Activated CD8-positive, alpha-beta memory T cell treated with anti-CD3 and anti-CD28 coated beads, Interleukin-2, amount 10 ng/mL, durations not matched to agents 7 days and 5 days (primary cell): ENCODE measurements around the gene TMEM213. TPM values are rescaled to one million over a fixed set of nuclear protein-coding genes. Genes with fewer than 3 reads are reported as not detected.

Experiments used
- ATAC-seq: fragments of 150-1000 bp; cut with Tn5 transposase; one replicate; pipeline ENCODE4 v1.10.0; 2021; ENCODE audit warnings: moderate library complexity
- CTCF ChIA-PET: fragments of 350-600 bp; sonication (Branson Sonifier 250); formaldehyde crosslinking; loops from one replicate; lab custom pipeline; 2021; ENCODE audit warnings: antibody characterized with exemption; lab: Charles Lee
- DNase-seq: peaks from one replicate; pipeline ENCODE4 v3.0.0-alpha.2; 2020
- H3K27ac Mint-ChIP-seq: one replicate; pipeline ENCODE4 v1.8.0; 2021; ENCODE audit warnings: mild to moderate bottlenecking, mixed read lengths
- H3K27me3 Mint-ChIP-seq: one replicate; pipeline ENCODE4 v1.8.0; 2021; ENCODE audit warnings: mixed read lengths
- H3K36me3 Mint-ChIP-seq: one replicate; pipeline ENCODE4 v1.8.0; 2021; ENCODE audit warnings: mild to moderate bottlenecking, mixed read lengths
- H3K4me1 Mint-ChIP-seq: one replicate; pipeline ENCODE4 v1.8.0; 2021; ENCODE audit warnings: mixed read lengths
- H3K4me3 Mint-ChIP-seq: one replicate; pipeline ENCODE4 v1.8.0; 2021; ENCODE audit warnings: mild to moderate bottlenecking, moderate library complexity, mixed read lengths
- H3K9me3 Mint-ChIP-seq: one replicate; pipeline ENCODE4 v1.8.0; 2022; ENCODE audit warnings: low read depth, mixed read lengths
- total RNA-seq, 2 experiments: library from RNA; stranded (reverse); gene quantifications; one replicate each; pipeline ENCODE4 v1.2.3, GENCODE V29; 2021

TMEM213 gene
- total RNA-seq, 2 experiments from 2014 or later = 0.06 TPM; not detected in 1

- H3K4me3 Mint-ChIP-seq = no peak overlapping the region
- DNase-seq (no peak), ATAC-seq (peak; percentile 20)
- H3K27ac Mint-ChIP-seq = no peak overlapping the region
- H3K27me3 Mint-ChIP-seq = peaks cover 30% of the 10 kb centered on the region
- CTCF ChIA-PET = no interaction called here
- peaks cover 18% of the 10 kb centered on the region for H3K4me1 Mint-ChIP-seq
- H3K36me3 Mint-ChIP-seq = peaks cover 1% of the 10 kb centered on the region
- H3K9me3 Mint-ChIP-seq = no peaks in the 10 kb centered on the region
These were observed 35.8 kb downstream of the TMEM213 start for GRCh38 chr7:138833596-138833995.

DNA sequence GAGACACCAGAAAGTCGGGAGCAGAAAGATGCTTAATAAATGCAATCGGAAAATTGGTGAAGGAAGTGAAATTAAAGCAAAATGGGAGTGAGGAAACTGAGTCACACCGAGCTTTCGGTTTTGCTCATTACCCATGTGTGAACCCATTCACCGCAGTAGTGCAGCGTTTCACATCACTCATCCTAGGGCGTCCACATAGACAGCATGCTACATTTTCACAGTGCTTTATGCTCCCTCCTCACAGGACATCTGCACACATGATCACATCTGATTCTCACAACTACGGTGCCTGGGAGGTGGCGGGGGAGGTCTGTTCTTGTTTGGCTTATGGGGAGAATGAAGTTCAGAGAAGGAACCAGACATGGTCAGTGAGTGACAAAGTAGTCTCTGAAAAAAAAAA is 36.8 kb downstream of the TMEM213 start:
- Mint-ChIP-seq H3K9me3 (no peaks in the 10 kb centered on the region), H3K4me3 (no peak overlapping the region), H3K27ac (no peak overlapping the region), H3K27me3 (peaks cover 34% of the 10 kb centered on the region), H3K36me3 (peaks cover 1% of the 10 kb centered on the region), H3K4me1 (peaks cover 18% of the 10 kb centered on the region)
- peak; percentile 60 for DNase-seq
- peak; percentile 65 for ATAC-seq
- CTCF ChIA-PET = no interaction called here

- ATAC-seq = peak; percentile 23
- peaks cover 33% of the 10 kb centered on the region for H3K27me3 Mint-ChIP-seq
- H3K9me3 Mint-ChIP-seq = no peaks in the 10 kb centered on the region
- CTCF ChIA-PET = no interaction called here
- H3K27ac Mint-ChIP-seq = no peak overlapping the region
- H3K36me3 Mint-ChIP-seq = peaks cover 1% of the 10 kb centered on the region
- H3K4me1 Mint-ChIP-seq = peaks cover 18% of the 10 kb centered on the region
- H3K4me3 Mint-ChIP-seq = no peak overlapping the region
- DNase-seq = no peak
These were observed 37.3 kb downstream of the TMEM213 start for GRCh38 chr7:138835087-138835486.

- CTCF ChIA-PET = no interaction called here
- Mint-ChIP-seq H3K4me3 (no peak overlapping the region), H3K4me1 (peaks cover 18% of the 10 kb centered on the region), H3K9me3 (no peaks in the 10 kb centered on the region), H3K36me3 (peaks cover 1% of the 10 kb centered on the region), H3K27me3 (peaks cover 24% of the 10 kb centered on the region), H3K27ac (no peak overlapping the region)
- DNase-seq (no peak), ATAC-seq (no peak)
These were observed 39.8 kb downstream of the TMEM213 start for GRCh38 chr7:138837627-138838026.

GRCh38 chr7:138838166-138838565 is 40.4 kb downstream of the TMEM213 start:
- ATAC-seq (no peak), DNase-seq (no peak)
- peaks cover 1% of the 10 kb centered on the region for H3K36me3 Mint-ChIP-seq
- peaks cover 20% of the 10 kb centered on the region for H3K27me3 Mint-ChIP-seq
- peaks cover 18% of the 10 kb centered on the region for H3K4me1 Mint-ChIP-seq
- H3K9me3 Mint-ChIP-seq = no peaks in the 10 kb centered on the region
- H3K27ac Mint-ChIP-seq = no peak overlapping the region
- CTCF ChIA-PET = no interaction called here
- H3K4me3 Mint-ChIP-seq = no peak overlapping the region

DNA sequence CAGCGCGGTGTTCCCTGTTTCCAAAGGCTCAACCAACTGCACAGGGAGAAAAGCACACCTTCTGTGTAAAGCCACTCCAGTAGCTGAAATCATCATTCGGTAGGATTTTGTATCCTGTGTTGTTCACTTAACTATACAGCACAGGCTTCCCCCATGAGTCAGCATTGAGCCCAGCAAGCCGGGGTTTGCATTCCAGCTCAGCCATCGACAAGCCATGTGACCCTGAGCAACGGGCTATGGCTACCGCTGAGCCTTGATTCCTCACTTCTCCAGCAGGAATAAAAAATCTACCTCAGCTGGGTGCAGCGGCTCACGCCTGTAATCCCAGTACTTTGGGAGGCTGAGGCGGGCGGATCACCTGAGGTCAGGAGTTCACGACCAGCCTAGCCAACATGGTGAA is 44.3 kb downstream of the TMEM213 start:
- Mint-ChIP-seq H3K36me3 (no peaks in the 10 kb centered on the region), H3K27me3 (peaks cover 15% of the 10 kb centered on the region), H3K9me3 (no peaks in the 10 kb centered on the region), H3K4me1 (no peaks in the 10 kb centered on the region), H3K27ac (no peak overlapping the region), H3K4me3 (no peak overlapping the region)
- CTCF ChIA-PET = no interaction called here
- ATAC-seq (no peak), DNase-seq (no peak)

DNA sequence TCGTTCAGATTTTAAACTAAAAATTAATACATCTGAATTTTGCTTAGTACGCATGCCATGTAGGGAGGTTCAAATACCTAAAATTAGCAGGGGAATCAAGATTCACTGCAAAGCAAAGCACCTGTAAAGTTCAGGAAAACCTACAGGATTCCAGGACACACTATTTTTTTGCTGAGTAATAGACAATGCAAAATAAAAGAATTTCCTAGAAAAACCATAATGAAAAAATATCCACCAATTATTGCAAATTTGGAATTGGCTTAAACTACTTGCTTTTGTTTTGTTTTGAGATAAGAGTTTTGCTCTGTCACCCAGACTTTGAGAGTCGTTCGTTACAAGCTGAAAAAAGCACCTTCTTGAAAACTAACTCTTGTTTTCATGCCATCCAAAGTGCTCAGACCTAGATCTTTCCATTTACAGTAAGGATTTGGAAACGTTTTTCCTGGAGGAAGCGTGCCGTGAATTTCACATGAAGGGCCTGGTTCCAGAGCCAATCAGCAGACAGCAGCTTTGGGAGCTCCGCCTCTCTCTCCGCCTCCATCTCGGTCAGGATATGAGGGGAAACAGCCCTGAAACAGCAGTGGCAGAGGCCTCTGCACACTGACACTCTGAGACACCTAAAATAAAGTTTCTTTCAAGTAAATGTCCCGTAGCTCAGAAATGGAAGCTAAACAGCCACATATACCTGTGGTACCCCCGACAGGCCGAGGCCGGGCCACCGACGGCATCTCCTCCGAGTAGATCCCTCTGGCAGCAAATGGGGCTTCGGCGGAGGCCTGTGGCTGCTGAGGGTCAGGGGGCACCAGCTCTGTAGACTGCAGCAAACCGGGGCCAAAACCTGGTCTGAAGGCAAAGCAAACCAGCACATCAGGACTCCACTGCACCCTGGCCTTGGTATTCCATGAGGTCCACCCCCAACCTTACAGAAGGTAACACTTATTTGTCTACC is 46.1 kb downstream of the TMEM213 start:
- Mint-ChIP-seq H3K4me1 (no peaks in the 10 kb centered on the region), H3K36me3 (no peaks in the 10 kb centered on the region), H3K4me3 (no peak overlapping the region), H3K27ac (no peak overlapping the region), H3K27me3 (peaks cover 25% of the 10 kb centered on the region), H3K9me3 (no peaks in the 10 kb centered on the region)
- DNase-seq (no peak), ATAC-seq (no peak)
- CTCF ChIA-PET = interaction anchor here (0.7 kb wide), 1 partner anchor 15 kb away, joined by 3 read pairs; no protein-coding TSS in a partner anchor

DNA sequence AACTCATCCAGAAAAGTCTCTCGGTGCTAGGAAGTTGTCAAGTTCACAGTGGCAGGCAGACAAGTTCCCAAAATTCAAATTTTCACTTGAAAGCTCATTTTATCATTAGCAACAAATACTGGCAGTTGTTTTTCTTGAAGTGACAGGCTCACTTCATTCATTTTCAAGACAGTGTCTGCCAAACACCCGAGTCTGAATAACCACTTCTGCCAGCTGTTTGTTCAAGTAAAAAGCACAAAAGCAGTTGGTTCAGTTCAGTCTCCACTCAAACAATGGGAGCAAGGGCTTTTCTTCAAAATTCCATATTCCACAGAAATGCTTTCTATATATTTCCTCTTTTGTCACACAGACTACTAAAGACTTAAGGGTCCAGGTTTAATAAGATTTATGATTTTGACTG is 47.9 kb downstream of the TMEM213 start:
- peaks cover 4% of the 10 kb centered on the region for H3K36me3 Mint-ChIP-seq
- no peaks in the 10 kb centered on the region for H3K9me3 Mint-ChIP-seq
- H3K27me3 Mint-ChIP-seq = peaks cover 17% of the 10 kb centered on the region
- DNase-seq (no peak), ATAC-seq (no peak)
- H3K27ac Mint-ChIP-seq = no peak overlapping the region
- CTCF ChIA-PET = interaction anchor here (1.0 kb wide), 1 partner anchor 107 kb away, joined by 3 read pairs; no protein-coding TSS in a partner anchor
- H3K4me3 Mint-ChIP-seq = no peak overlapping the region
- H3K4me1 Mint-ChIP-seq = no peaks in the 10 kb centered on the region

- ATAC-seq (no peak), DNase-seq (no peak)
- H3K27ac Mint-ChIP-seq = no peak overlapping the region
- no peaks in the 10 kb centered on the region for H3K9me3 Mint-ChIP-seq
- H3K36me3 Mint-ChIP-seq = peaks cover 4% of the 10 kb centered on the region
- H3K4me3 Mint-ChIP-seq = no peak overlapping the region
- H3K27me3 Mint-ChIP-seq = peaks cover 15% of the 10 kb centered on the region
- peaks cover 2% of the 10 kb centered on the region for H3K4me1 Mint-ChIP-seq
- CTCF ChIA-PET = interaction anchor here (1.5 kb wide), 1 partner anchor 17 kb away, joined by 4 read pairs; no protein-coding TSS in a partner anchor
These were observed 50.5 kb downstream of the TMEM213 start for GRCh38 chr7:138848056-138848980.

GRCh38 chr7:138849701-138850100 is 51.9 kb downstream of the TMEM213 start:
- H3K27me3 Mint-ChIP-seq = peaks cover 15% of the 10 kb centered on the region
- H3K9me3 Mint-ChIP-seq = no peaks in the 10 kb centered on the region
- H3K36me3 Mint-ChIP-seq = peaks cover 5% of the 10 kb centered on the region
- H3K4me1 Mint-ChIP-seq = peaks cover 5% of the 10 kb centered on the region
- ATAC-seq (no peak), DNase-seq (no peak)
- CTCF ChIA-PET = no interaction called here
- no peak overlapping the region for H3K27ac Mint-ChIP-seq
- H3K4me3 Mint-ChIP-seq = no peak overlapping the region

GRCh38 chr7:138852469-138852868 is 54.7 kb downstream of the TMEM213 start:
- H3K27me3 Mint-ChIP-seq = peaks cover 14% of the 10 kb centered on the region
- peaks cover 15% of the 10 kb centered on the region for H3K36me3 Mint-ChIP-seq
- CTCF ChIA-PET = no interaction called here
- DNase-seq = no peak
- peaks cover 7% of the 10 kb centered on the region for H3K9me3 Mint-ChIP-seq
- no peak overlapping the region for H3K27ac Mint-ChIP-seq
- peaks cover 5% of the 10 kb centered on the region for H3K4me1 Mint-ChIP-seq
- no peak for ATAC-seq
- no peak overlapping the region for H3K4me3 Mint-ChIP-seq

DNA sequence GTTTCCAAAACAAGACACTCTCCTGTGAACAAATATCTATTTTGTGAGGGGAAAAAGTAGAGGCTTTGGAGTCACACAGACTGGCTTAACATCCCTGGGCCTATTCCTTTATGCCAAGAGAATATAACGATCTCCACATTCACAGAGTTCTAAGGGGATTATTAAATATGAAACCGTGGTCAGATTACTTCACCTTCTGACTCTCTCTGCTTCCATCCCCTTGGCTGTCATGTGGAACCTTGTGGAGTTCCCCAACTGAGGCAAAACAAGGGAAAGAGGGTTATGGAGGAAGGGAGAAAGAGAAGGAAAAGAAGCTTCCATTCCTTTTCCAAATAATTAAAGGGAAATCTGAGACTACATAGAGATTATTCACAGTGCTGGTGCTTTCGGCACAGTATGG is 55.7 kb downstream of the TMEM213 start:
- ATAC-seq (no peak), DNase-seq (no peak)
- Mint-ChIP-seq H3K4me1 (peaks cover 5% of the 10 kb centered on the region), H3K4me3 (no peak overlapping the region), H3K27me3 (peaks cover 6% of the 10 kb centered on the region), H3K36me3 (peaks cover 20% of the 10 kb centered on the region), H3K27ac (no peak overlapping the region), H3K9me3 (peaks cover 14% of the 10 kb centered on the region)
- CTCF ChIA-PET = no interaction called here

GRCh38 chr7:138854115-138854645 is 56.4 kb downstream of the TMEM213 start:
- no peak for DNase-seq
- ATAC-seq = no peak
- peaks cover 21% of the 10 kb centered on the region for H3K36me3 Mint-ChIP-seq
- H3K4me1 Mint-ChIP-seq = peaks cover 5% of the 10 kb centered on the region
- H3K27me3 Mint-ChIP-seq = peaks cover 2% of the 10 kb centered on the region
- H3K9me3 Mint-ChIP-seq = peaks cover 14% of the 10 kb centered on the region
- no peak overlapping the region for H3K27ac Mint-ChIP-seq
- CTCF ChIA-PET = interaction anchor here (0.9 kb wide), 1 partner anchor 115 kb away, joined by 3 read pairs; no protein-coding TSS in a partner anchor
- H3K4me3 Mint-ChIP-seq = no peak overlapping the region
